ENCODE results near the gene CCDC7.

GRCh38 chr10:32687546-32687945 is 241.6 kb downstream of the CCDC7 start:
- TF ChIP-seq EZH2 (IDR thresholded peaks at IDR 0.05), result no peak
- TF ChIP-seq POLR2AphosphoS5 (IDR thresholded peaks at IDR 0.05; ENCODE audit: low read depth, low read length), result no peak
- no peak for TF ChIP-seq CTCF (IDR thresholded peaks at IDR 0.05 in 2 of 3, conservative IDR thresholded peaks at IDR 0.05 in 1 of 3; ENCODE audit: borderline replicate concordance in 1 of 3, insufficient read depth in 1 of 3, low read depth in 2 of 3, low read length in 2 of 3)
